NCI-H2196 treated with DMSO at 0.1 percent for 48 hours (cell line): ENCODE data around the gene DYNC1I1.

ENCODE experiments used
- DNase-seq: peaks from one replicate; lab custom pipeline; 2025; ENCODE audit not compliant: unreplicated experiment; lab: John Stamatoyannopoulos, UW

Gene DYNC1I1

GRCh38 chr7:95772298-95772770 is at the start of gene DYNC1I1:
Gene DYNC1I1 (plus strand): TSS chr7:95772554. CDS start chr7:95804730, 32,176 bp downstream.
- DNase-seq: peak; percentile 51

DNA sequence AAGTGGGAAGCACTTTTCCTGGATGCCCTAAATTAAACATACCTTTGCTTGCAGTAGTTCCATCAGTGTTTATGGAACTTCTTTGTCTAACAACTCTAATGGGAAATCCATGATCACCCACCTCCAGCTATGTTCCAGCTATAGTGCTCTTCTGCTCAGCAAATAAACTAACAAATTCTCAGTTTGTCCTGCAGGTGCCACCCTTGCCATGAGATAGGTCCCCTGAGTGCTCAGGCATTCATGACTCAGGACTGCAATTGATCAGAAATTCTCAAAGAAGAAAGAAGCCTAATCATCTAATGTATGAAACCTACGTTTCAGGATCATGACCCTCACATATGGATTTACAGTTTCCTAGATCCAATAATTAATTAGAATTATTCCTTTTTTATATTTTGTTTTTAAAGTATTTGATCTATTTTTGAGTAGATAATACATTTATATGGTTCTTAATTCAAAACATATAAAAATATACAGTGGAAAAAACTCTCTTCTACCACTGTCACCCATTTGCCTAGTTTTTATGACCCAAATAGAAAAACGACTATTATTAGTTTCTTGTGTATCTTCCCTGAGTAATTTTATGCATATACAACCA is 48.7 kb upstream of the DYNC1I1 start:
- DNase-seq: peak; percentile 48

- peak; percentile 30 for DNase-seq
Measured at GRCh38 chr7:95725205-95725604, 47.1 kb upstream of the DYNC1I1 start.

DNA sequence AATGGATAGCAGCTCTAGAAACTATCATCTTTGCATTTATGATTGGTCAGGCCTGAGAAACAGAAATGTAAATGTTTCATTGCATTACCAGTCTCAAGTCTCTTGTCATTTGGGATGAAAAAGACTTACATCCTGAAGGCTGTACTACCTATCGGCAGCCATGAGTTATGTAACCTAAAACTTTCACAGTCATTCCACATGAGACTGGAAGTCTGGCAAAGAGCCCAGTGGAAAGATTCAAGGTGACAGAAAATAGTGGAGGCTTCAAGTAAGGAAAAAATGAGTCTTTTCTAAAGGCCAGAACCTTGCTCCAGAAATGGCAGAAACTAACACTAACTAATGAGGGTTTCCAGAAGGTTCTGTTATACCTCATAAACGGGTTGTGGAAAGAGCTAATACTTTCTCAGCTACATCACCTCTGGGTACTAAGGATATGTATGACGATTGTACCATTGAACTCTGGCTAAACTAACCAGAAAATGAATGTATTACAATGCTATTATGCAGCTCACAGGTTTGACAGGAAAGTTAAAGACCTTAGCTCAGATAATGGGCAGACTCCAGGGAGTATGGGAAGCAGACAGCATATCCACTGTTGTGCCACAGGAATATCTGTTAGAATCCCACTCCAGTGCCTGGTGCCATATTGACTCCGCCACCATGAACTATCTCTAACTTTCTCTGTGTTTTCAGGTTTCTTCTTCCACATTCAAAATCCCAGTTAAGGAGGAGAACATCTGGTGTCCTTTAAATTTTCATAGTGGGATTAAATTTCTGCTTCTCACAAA is 41.7 kb upstream of the DYNC1I1 start:
- DNase-seq: no peak

DNA sequence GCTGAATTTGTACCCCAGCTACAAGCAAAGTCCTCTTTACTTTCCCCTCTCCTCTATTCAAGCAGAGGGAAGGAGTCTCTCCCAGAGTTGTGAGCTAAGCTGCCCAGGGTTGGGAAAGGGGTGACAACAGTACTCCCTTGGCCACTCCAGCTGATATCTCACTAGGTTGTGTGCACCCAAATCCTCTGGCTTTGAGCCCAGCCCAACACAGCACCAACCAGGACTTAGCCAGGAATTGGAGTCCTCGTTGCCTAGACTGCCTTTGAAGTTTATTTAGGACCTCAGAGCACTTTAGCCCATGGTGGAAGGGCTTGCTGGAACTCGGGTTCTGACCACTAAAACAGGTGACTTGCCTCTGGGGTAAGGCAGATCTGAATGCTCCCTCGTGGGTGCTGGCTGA is 35.7 kb upstream of the DYNC1I1 start:
- no peak for DNase-seq

- DNase-seq: peak; percentile 52
Measured at GRCh38 chr7:95737828-95738505, 34.4 kb upstream of the DYNC1I1 start.

DNA sequence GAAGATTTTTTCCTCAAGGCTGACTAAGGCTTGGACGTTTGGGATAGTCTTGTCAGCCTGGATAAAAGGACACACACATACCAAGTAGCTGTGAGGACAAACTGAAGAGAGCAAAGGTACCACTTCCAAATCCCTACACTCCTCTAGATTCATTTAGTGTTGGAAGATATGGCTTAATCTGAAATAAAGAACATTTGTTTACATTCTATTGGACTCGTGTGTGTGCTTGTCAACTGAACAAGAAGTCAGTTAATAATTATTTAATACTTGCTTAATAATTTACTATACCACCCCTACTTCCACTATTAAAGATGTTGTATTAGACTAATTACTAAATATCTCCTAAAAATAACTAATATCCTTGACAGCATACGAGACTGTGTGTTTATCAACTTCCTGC is 23.3 kb upstream of the DYNC1I1 start:
- DNase-seq: no peak

DNA sequence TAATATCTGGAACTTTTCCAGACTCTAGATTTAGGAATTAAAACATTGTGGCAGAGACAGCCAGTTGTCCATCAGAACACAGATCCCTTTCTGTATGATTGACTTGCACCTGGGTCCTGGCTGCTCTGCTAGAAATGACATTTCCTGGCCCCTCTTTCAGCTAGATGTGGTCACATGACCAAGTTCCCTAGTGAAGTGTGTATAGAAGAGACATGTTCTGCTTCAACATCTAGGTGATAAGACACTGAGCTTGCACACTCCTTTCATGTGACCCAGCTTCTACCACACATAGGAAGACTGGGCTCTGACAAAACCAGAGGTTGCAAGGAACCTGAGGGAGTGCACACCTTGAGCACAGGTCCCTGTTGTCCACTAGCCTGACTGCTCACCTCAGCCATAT is 22.8 kb upstream of the DYNC1I1 start:
- no peak for DNase-seq

GRCh38 chr7:95753440-95753839 is 18.9 kb upstream of the DYNC1I1 start:
- DNase-seq: no peak

DNA sequence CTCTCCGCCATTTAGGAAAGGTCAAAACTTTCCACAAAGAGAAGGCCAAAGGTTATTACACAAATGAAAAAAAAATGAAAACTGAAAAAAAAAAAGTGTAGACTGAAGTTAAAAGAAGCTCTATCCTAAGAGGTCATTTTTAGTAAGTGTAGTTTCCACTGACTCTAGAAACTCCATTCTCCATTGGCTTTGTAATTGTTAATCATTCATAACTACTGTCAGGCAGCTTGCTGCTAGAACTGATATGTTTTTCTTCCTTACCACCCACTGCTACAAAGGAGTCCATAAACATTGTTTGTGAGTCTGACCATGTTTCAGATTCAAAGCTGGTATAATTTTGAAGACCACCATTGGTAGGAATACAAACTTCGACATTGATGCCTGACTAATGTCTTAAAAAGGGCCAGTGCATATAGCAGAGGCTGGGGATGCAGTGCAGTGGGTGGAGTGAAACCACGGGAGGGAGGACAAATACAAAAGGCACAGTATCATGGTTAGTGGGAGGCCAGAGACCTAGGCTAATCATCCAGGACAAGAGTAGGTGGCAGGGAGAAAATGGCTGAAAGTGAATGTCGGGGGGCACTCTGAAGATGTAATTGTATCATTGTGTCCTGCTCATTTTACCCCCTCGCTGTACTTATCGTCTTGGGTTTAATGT is 16.9 kb upstream of the DYNC1I1 start:
- DNase-seq: no peak

GRCh38 chr7:95758187-95758586 is 14.2 kb upstream of the DYNC1I1 start:
- no peak for DNase-seq

DNA sequence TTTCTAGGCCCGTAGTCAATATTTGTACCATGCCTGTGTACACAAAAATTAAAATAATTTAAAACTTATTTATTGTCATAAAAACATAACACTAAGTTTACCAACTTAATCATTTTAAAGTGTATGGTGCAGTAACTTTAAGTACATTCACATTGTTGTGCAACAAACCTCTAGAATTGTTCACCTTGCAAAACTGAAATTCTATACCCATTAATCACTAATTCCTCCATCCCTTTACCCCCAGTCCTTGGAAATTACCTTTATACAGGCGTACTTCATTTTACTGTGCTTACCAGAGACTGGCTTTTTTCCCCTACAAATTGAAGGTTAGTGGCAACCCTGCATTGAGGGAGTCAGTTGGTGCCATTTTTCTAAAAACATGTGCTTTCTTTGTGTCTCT is 6.3 kb upstream of the DYNC1I1 start:
- DNase-seq: no peak

- no peak for DNase-seq
Measured at GRCh38 chr7:95766657-95767056, 5.7 kb upstream of the DYNC1I1 start.

DNA sequence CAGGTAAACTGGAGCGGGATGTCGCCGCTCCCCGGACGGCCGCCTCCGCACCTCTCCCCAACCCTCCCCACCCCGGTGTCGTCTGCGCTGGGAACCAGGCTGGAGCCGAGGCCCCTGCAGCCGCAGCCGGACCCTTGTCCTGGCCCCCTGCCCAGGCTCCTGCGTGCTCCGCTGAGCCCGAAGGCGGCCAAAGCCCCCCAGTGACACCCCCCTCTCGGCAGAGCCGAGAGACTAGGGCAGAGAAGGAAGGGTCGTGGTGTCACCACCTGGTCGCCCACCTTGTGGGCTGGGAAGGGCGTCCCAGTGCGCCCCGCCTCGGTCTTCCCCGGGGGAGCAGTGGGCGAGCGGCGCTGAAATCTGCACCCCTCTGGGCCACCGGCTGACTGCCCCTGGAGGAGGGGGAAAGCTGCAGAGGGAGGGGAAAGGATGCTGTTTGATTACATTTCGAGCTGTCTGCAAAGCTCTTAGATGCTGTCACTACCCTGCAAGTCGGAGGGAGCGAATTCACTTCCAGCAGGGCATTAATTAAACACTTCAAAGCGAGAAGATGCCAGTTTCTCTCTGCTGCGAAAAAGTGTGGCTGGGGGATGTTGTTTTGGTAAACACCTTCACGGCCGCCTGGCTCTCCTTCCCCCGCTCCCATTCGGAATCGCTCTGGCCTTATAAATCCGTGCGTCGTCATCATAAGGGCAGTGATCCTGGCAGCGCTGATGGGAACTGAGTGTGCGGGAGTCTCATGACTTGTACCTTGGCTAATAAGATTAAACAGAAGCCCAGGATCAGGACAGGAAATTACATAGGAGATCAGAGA is 622 bp downstream of the DYNC1I1 start:
- no peak for DNase-seq

GRCh38 chr7:95776561-95777185 is 4.3 kb downstream of the DYNC1I1 start:
- DNase-seq: no peak

DNA sequence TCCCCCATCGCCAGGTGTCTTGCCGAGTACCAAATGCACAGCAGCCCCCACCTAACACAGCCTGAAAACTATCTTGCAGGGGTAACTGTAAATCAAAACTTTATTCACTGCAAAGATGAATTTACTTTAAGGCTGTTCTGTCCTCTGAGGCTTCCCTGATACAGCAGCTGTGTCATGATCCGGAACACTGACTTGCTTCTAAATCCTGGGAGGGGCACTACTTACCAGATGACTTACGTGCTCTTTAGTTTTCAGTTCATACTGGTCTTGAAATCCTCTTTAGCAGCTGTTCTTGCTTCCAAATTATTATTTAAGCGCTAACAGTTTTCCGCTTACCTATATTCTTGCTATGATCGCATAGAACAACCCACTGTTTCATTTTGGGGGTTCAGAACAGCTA is 4.9 kb downstream of the DYNC1I1 start:
- DNase-seq: no peak

DNA sequence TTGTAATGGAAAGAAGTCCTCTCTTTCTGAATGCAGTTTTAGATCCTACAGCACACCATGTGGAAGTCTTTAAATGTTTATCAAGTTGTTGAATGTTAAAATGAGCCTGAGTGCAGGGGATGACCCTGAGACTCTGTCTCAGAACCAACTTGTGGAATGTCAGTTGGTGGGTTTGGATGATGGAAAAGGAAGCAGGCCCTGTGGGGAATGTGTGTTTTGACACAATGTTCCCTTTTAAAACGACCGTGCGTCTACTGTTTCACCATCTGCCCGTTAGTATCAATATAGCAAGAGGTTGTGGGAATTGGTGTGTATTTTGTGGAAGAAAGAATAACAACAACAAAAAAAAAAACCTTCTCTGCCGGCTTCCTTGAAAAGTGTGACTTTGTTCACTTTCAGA is 8.3 kb downstream of the DYNC1I1 start:
- no peak for DNase-seq

- no peak for DNase-seq
Measured at GRCh38 chr7:95781961-95782586, 9.7 kb downstream of the DYNC1I1 start.

- no peak for DNase-seq
Measured at GRCh38 chr7:95784796-95785195, 12.4 kb downstream of the DYNC1I1 start.

DNA sequence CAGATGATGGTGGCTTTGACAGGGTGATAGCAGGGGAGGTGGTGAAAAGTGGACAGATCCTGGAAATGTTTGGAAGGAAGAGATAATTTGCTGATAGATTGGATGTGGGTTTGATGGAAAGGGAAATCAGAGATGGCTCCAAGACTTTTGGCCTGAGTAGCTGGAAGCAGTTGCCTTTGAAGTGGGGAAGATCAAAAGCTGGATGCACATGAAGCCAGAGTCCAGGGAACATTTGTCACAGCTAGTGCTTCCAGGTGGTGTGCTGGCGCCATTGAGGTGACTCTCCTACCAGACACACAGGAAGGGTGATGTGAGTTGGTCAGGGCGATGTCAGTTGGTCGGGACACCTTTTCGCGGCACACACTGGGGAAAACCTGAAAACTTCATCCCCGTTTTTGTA is 15.9 kb downstream of the DYNC1I1 start:
- DNase-seq: no peak
